ENCODE results near the gene JAK2.

Gene JAK2

GRCh38 chr9:5122116-5122515 is 137.0 kb downstream of the JAK2 start:
- H3K9me3 ChIP-seq (ENCODE audit: control insufficient read depth, insufficient read depth, low read length): no peaks in the 10 kb centered on the region
- no peaks in the 10 kb centered on the region for H3K4me1 ChIP-seq (ENCODE audit: control insufficient read depth, low read length)
- no peaks in the 10 kb centered on the region for H3K9me2 ChIP-seq (replicated peaks; ENCODE audit: control insufficient read depth, low read length)
- no peak overlapping the region for H3K4me2 ChIP-seq (ENCODE audit: low read length)
- H4K20me1 ChIP-seq (ENCODE audit: control insufficient read depth, insufficient read depth, low read depth, low read length): no peaks in the 10 kb centered on the region
- no peaks in the 10 kb centered on the region for H3K79me2 ChIP-seq (ENCODE audit: control insufficient read depth, low read length)
- H3K27ac ChIP-seq (ENCODE audit: low read depth, low read length): no peak overlapping the region
- no peaks in the 10 kb centered on the region for H3F3A ChIP-seq (ENCODE audit: control insufficient read depth, insufficient read depth)
- H3K36me3 ChIP-seq (ENCODE audit: control insufficient read depth, low read length): no peaks in the 10 kb centered on the region
- no peaks in the 10 kb centered on the region for H3K27me3 ChIP-seq (ENCODE audit: control insufficient read depth, low read length)
- no peak overlapping the region for H3K4me3 ChIP-seq (ENCODE audit: low read length)
- TF ChIP-seq CTCF (IDR thresholded peaks at IDR 0.05; ENCODE audit: low read depth, low read length, poor library complexity, severe bottlenecking) (no peak), EZH2phosphoT487 (IDR thresholded peaks at IDR 0.05; ENCODE audit: borderline replicate concordance, low read length) (no peak)

- H3K9me2 ChIP-seq (replicated peaks; ENCODE audit: control insufficient read depth, low read length): no peaks in the 10 kb centered on the region
- H3K9me3 ChIP-seq (ENCODE audit: control insufficient read depth, insufficient read depth, low read length): no peaks in the 10 kb centered on the region
- no peaks in the 10 kb centered on the region for H4K20me1 ChIP-seq (ENCODE audit: control insufficient read depth, insufficient read depth, low read depth, low read length)
- H3K4me3 ChIP-seq (ENCODE audit: low read length): no peak overlapping the region
- H3K27ac ChIP-seq (ENCODE audit: low read depth, low read length): no peak overlapping the region
- H3K27me3 ChIP-seq (ENCODE audit: control insufficient read depth, low read length): no peaks in the 10 kb centered on the region
- no peaks in the 10 kb centered on the region for H3F3A ChIP-seq (ENCODE audit: control insufficient read depth, insufficient read depth)
- no peaks in the 10 kb centered on the region for H3K4me1 ChIP-seq (ENCODE audit: control insufficient read depth, low read length)
- H3K4me2 ChIP-seq (ENCODE audit: low read length): no peak overlapping the region
- no peak for TF ChIP-seq EZH2phosphoT487 (IDR thresholded peaks at IDR 0.05; ENCODE audit: borderline replicate concordance, low read length)
- TF ChIP-seq CTCF (IDR thresholded peaks at IDR 0.05; ENCODE audit: low read depth, low read length, poor library complexity, severe bottlenecking): no peak
- H3K36me3 ChIP-seq (ENCODE audit: control insufficient read depth, low read length): no peaks in the 10 kb centered on the region
- H3K79me2 ChIP-seq (ENCODE audit: control insufficient read depth, low read length): no peaks in the 10 kb centered on the region
These were observed 137.4 kb downstream of the JAK2 start for GRCh38 chr9:5122516-5122915.

GRCh38 chr9:5140151-5140550 is 155.1 kb downstream of the JAK2 start:
- H3K4me3 ChIP-seq (ENCODE audit: low read length): no peak overlapping the region
- H3K9me3 ChIP-seq (ENCODE audit: control insufficient read depth, insufficient read depth, low read length): no peaks in the 10 kb centered on the region
- no peak overlapping the region for H3K27ac ChIP-seq (ENCODE audit: low read depth, low read length)
- no peaks in the 10 kb centered on the region for H3K27me3 ChIP-seq (ENCODE audit: control insufficient read depth, low read length)
- no peaks in the 10 kb centered on the region for H3K36me3 ChIP-seq (ENCODE audit: control insufficient read depth, low read length)
- TF ChIP-seq CTCF (IDR thresholded peaks at IDR 0.05; ENCODE audit: low read depth, low read length, poor library complexity, severe bottlenecking) (no peak), EZH2phosphoT487 (IDR thresholded peaks at IDR 0.05; ENCODE audit: borderline replicate concordance, low read length) (no peak)
- H3K4me1 ChIP-seq (ENCODE audit: control insufficient read depth, low read length): no peaks in the 10 kb centered on the region
- no peaks in the 10 kb centered on the region for H3K9me2 ChIP-seq (replicated peaks; ENCODE audit: control insufficient read depth, low read length)
- H4K20me1 ChIP-seq (ENCODE audit: control insufficient read depth, insufficient read depth, low read depth, low read length): no peaks in the 10 kb centered on the region
- no peaks in the 10 kb centered on the region for H3K79me2 ChIP-seq (ENCODE audit: control insufficient read depth, low read length)
- H3F3A ChIP-seq (ENCODE audit: control insufficient read depth, insufficient read depth): no peaks in the 10 kb centered on the region
- no peak overlapping the region for H3K4me2 ChIP-seq (ENCODE audit: low read length)

GRCh38 chr9:5144217-5144616 is 159.1 kb downstream of the JAK2 start:
- TF ChIP-seq EZH2phosphoT487 (IDR thresholded peaks at IDR 0.05; ENCODE audit: borderline replicate concordance, low read length) (no peak), CTCF (IDR thresholded peaks at IDR 0.05; ENCODE audit: low read depth, low read length, poor library complexity, severe bottlenecking) (no peak)
- Histone ChIP-seq H3K79me2 (ENCODE audit: control insufficient read depth, low read length) (no peaks in the 10 kb centered on the region), H3K27ac (ENCODE audit: low read depth, low read length) (no peak overlapping the region), H3K27me3 (ENCODE audit: control insufficient read depth, low read length) (no peaks in the 10 kb centered on the region), H3K9me3 (ENCODE audit: control insufficient read depth, insufficient read depth, low read length) (no peaks in the 10 kb centered on the region), H3K9me2 (replicated peaks; ENCODE audit: control insufficient read depth, low read length) (no peaks in the 10 kb centered on the region), H3F3A (ENCODE audit: control insufficient read depth, insufficient read depth) (no peaks in the 10 kb centered on the region), H3K4me1 (ENCODE audit: control insufficient read depth, low read length) (no peaks in the 10 kb centered on the region), H3K4me3 (ENCODE audit: low read length) (no peak overlapping the region), H3K4me2 (ENCODE audit: low read length) (no peak overlapping the region), H3K36me3 (ENCODE audit: control insufficient read depth, low read length) (no peaks in the 10 kb centered on the region), H4K20me1 (ENCODE audit: control insufficient read depth, insufficient read depth, low read depth, low read length) (no peaks in the 10 kb centered on the region)

All from DOHH2 (cell line).